ENCODE data around the gene ANXA8L1. TPM values are rescaled to one million over a fixed set of nuclear protein-coding genes. Genes with fewer than 3 reads are reported as not detected.
"Not testable (repeated sequence)": the region's sequence is repeated elsewhere in the genome, so short reads cannot be mapped to it uniquely, and the experiment has no call there.

The ANXA8L1 gene, protein sequence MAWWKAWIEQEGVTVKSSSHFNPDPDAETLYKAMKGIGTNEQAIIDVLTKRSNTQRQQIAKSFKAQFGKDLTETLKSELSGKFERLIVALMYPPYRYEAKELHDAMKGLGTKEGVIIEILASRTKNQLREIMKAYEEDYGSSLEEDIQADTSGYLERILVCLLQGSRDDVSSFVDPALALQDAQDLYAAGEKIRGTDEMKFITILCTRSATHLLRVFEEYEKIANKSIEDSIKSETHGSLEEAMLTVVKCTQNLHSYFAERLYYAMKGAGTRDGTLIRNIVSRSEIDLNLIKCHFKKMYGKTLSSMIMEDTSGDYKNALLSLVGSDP
- total RNA-seq (2011; cell fraction: chromatin; rRNA removed; ENCODE audit: low replicate concordance) = not detected in 2 replicates
- not detected in 2 replicates for total RNA-seq (2011; cell fraction: nucleolus; rRNA removed)
- total RNA-seq (2011; cell fraction: nucleoplasm; rRNA removed) = not detected in 2 replicates
- not detected in 2 replicates for total RNA-seq (2014; rRNA removed)
- not detected in 2 replicates for total RNA-seq (2014; rRNA removed; fragmentation: Illumina TruSeq; extraction: Trizol)
- total RNA-seq (2015; rRNA removed; fragmentation: Illumina TruSeq; extraction: Trizol) = not detected in 2 replicates
- not detected in 2 replicates for total RNA-seq (2021)
- polyA plus RNA-seq (2011; rRNA removed) = not detected in 2 replicates
- polyA plus RNA-seq (2011; cell fraction: cytosol; rRNA removed) = not detected in 2 replicates
- not detected in 2 replicates for polyA plus RNA-seq (2011; cell fraction: nucleus; rRNA removed)
- not detected in 2 replicates for polyA plus RNA-seq (2012)
- not detected in 2 replicates for polyA plus RNA-seq (2014; fragmentation: Illumina TruSeq; extraction: Trizol)
- polyA plus RNA-seq (2014; fragmentation: Nextera tagmentation; extraction: Ambion mirVana) = not detected
- not detected in 2 replicates for polyA plus RNA-seq (2014; rRNA removed)
- not detected in 2 replicates for polyA minus RNA-seq (2011; rRNA and poly(A)+ RNA removed)
- not detected in 2 replicates for polyA minus RNA-seq (2011; cell fraction: cytosol; rRNA and poly(A)+ RNA removed)
- polyA minus RNA-seq (2011; cell fraction: nucleus; rRNA and poly(A)+ RNA removed) = not detected in 2 replicates
- Bru-seq, nascent RNA = not detected
- not detected for BruChase-seq, experiment 1, labeled RNA remaining after a 2-hour chase
- BruChase-seq, experiment 2, labeled RNA remaining after a 6-hour chase = not detected
- long read RNA-seq, experiment 1 = 0 reads
- long read RNA-seq, experiment 2 = 0 reads
- long read RNA-seq, experiment 3 = 0 reads

DNA sequence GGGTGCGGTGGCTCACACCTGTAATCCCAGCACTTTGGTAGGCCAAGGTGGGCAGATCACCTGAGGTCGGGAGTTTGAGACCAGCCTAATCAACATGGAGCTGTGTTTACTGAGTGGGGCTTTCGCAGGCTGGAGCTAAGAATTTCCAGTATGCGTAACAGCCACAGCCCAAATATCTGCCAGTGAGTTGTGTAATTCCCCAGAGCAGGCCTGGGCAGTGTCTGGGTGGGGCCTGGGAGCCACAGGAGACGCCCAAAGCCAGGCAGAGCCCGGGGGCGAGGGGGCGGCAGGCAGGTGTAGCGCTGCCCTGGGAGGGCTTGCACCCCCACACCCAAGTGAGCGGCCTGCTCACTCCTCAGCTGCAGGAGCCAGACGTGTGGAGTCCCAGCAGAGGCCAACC, at the start of gene ANXA8L1:
Gene ANXA8L1 (plus strand): TSS at position 371 of the 400 bp plus-strand sequence. CDS start 76 bp downstream, outside the sequence.
- in situ Hi-C loops (cut with MboI); H3K9ac ChIP-seq (ENCODE audit: insufficient read depth in 1 of 2, low read depth in 2 of 2, low read length in 2 of 2); DNase-seq (ENCODE audit: extremely low read depth in 1 of 4, low spot score in 3 of 4); BruUV-seq (replicated peaks); H2AFZ ChIP-seq (ENCODE audit: low read depth, low read length); H3K27me3 ChIP-seq (ENCODE audit: control insufficient read depth in 2 of 2, insufficient read depth in 2 of 2, low read length in 2 of 2); H3K36me3 ChIP-seq (ENCODE audit: control insufficient read depth, insufficient read depth, low read length); ATAC-seq; H3K4me3 ChIP-seq; intact Hi-C loops (cut with micrococcal nuclease); H3K27ac ChIP-seq (ENCODE audit: extremely low read depth, low read depth, low read length); H3K4me1 ChIP-seq (replicated peaks in 1 of 2; ENCODE audit: control insufficient read depth in 2 of 2, insufficient read depth in 2 of 2, low read length in 2 of 2); H3K9me3 ChIP-seq (replicated peaks; ENCODE audit: control insufficient read depth, insufficient read depth, low read depth, low read length); CTCF ChIA-PET (ENCODE audit: low intra/inter-chr PET ratio); H3K4me2 ChIP-seq (ENCODE audit: insufficient read depth, low read length); FAIRE-seq; H3K9me1 ChIP-seq (ENCODE audit: control insufficient read depth, insufficient read depth, low read length); H4K20me1 ChIP-seq (replicated peaks; ENCODE audit: control insufficient read depth, insufficient read depth, low read length); POLR2A ChIA-PET; H3K79me2 ChIP-seq (ENCODE audit: control insufficient read depth, insufficient read depth, low read length): not testable (repeated sequence)
- WGBS (ENCODE audit: insufficient coverage, low coverage, missing lambda C conversion rate) = 4% methylated on average over 7 of the region's 11 CpGs

GRCh38 chr10:46326066-46326465, 49.5 kb upstream of the ANXA8L1 start:
- ChIA-PET POLR2A (no interaction called here), CTCF (ENCODE audit: low intra/inter-chr PET ratio) (no interaction called here)
- no peak overlapping the region for H3K4me2 ChIP-seq (ENCODE audit: insufficient read depth, low read length)
- TF ChIP-seq LCOR (CRISPR knock-in tag; IDR thresholded peaks at IDR 0.05) (no peak), ZBTB26 (CRISPR knock-in tag; IDR thresholded peaks at IDR 0.05) (no peak), KAT2B (IDR thresholded peaks at IDR 0.05; ENCODE audit: low read depth, low read length) (no peak), BRF1 (IDR thresholded peaks at IDR 0.05; ENCODE audit: borderline replicate concordance, extremely low read depth, insufficient read length) (no peak), ZNF280A (IDR thresholded peaks at IDR 0.05; ENCODE audit: low read depth, partially characterized antibody) (no peak), GATAD2A (IDR thresholded peaks at IDR 0.05) (no peak)

More at GRCh38 chr10:46326066-46326465, 49.5 kb upstream of the ANXA8L1 start:
- H3K9ac ChIP-seq (ENCODE audit: insufficient read depth in 1 of 2, low read depth in 2 of 2, low read length in 2 of 2) = no peak overlapping the region
- no TSS peak for BruUV-seq (replicated peaks)
- WGBS (ENCODE audit: insufficient coverage, low coverage, missing lambda C conversion rate) = 0% methylated on average over 1 of the region's 1 CpG
- ATAC-seq (no peak), DNase-seq (ENCODE audit: extremely low read depth in 1 of 4, low spot score in 3 of 4) (no peak), FAIRE-seq (no peak)
- intact Hi-C loops (cut with micrococcal nuclease) (loop anchor here (5.0 kb wide), 1 partner anchor 99 kb away; no protein-coding TSS in a partner anchor), in situ Hi-C loops (cut with MboI) (no loop called here)
- H3K9me1 ChIP-seq (ENCODE audit: control insufficient read depth, insufficient read depth, low read length) = no peaks in the 10 kb centered on the region
- H4K20me1 ChIP-seq (replicated peaks; ENCODE audit: control insufficient read depth, insufficient read depth, low read length) = peaks cover 10% of the 10 kb centered on the region
- peaks cover 0 to 44% of the 10 kb centered on the region in 2 experiments; a peak in 2 of 5 replicates for H3K27me3 ChIP-seq (ENCODE audit: control insufficient read depth in 2 of 2, insufficient read depth in 2 of 2, low read length in 2 of 2)
- H3K79me2 ChIP-seq (ENCODE audit: control insufficient read depth, insufficient read depth, low read length) = no peaks in the 10 kb centered on the region
- no peak overlapping the region for H3K4me3 ChIP-seq
- no peaks in the 10 kb centered on the region for H3K36me3 ChIP-seq (ENCODE audit: control insufficient read depth, insufficient read depth, low read length)
- no peaks in the 10 kb centered on the region for H3K4me1 ChIP-seq (replicated peaks in 1 of 2; ENCODE audit: control insufficient read depth in 2 of 2, insufficient read depth in 2 of 2, low read length in 2 of 2)
- H3K27ac ChIP-seq (ENCODE audit: extremely low read depth, low read depth, low read length) = no peak overlapping the region
- no peaks in the 10 kb centered on the region for H3K9me3 ChIP-seq (replicated peaks; ENCODE audit: control insufficient read depth, insufficient read depth, low read depth, low read length)
- H2AFZ ChIP-seq (ENCODE audit: low read depth, low read length) = no peak overlapping the region

Data from K562 (cell line).